ENCODE data around the gene RPL4. TPM values are rescaled to one million over a fixed set of nuclear protein-coding genes. Genes with fewer than 3 reads are reported as not detected.
A peak's percentile ranks its signal among the peaks of the same experiment; 100 is the strongest.

Gene RPL4
- total RNA-seq, 1 donor from 2014 or later = 2,957 TPM

GRCh38 chr15:66489179-66489791, 15.4 kb downstream of the RPL4 start:
- no peak overlapping the region for H3K4me3 ChIP-seq (ENCODE audit: low read depth, low read length)
- no peak for TF ChIP-seq CTCF (conservative IDR thresholded peaks at IDR 0.05; ENCODE audit: low read depth, low read length)

GRCh38 chr15:66488525-66488924, 16.1 kb downstream of the RPL4 start:
- no peak for DNase-seq (ENCODE audit: low read depth)
- TF ChIP-seq CTCF (conservative IDR thresholded peaks at IDR 0.05; ENCODE audit: low read depth, low read length) = no peak

More at GRCh38 chr15:66489179-66489791, 15.4 kb downstream of the RPL4 start:
- DNase-seq (ENCODE audit: low read depth) = no peak

GRCh38 chr15:66486887-66487286, 17.8 kb downstream of the RPL4 start:
- DNase-seq (ENCODE audit: low read depth) = no peak
- no peak for TF ChIP-seq CTCF (conservative IDR thresholded peaks at IDR 0.05; ENCODE audit: low read depth, low read length)
- H3K4me3 ChIP-seq (ENCODE audit: low read depth, low read length) = no peak overlapping the region

More at GRCh38 chr15:66488525-66488924, 16.1 kb downstream of the RPL4 start:
- no peak overlapping the region for H3K4me3 ChIP-seq (ENCODE audit: low read depth, low read length)

GRCh38 chr15:66484539-66485112, 20.0 kb downstream of the RPL4 start:
- no peak for DNase-seq (ENCODE audit: low read depth)
- no peak overlapping the region for H3K4me3 ChIP-seq (ENCODE audit: low read depth, low read length)
- TF ChIP-seq CTCF (conservative IDR thresholded peaks at IDR 0.05; ENCODE audit: low read depth, low read length) = no peak

- peak; percentile 64 for DNase-seq (ENCODE audit: low read depth)
- no peak overlapping the region for H3K4me3 ChIP-seq (ENCODE audit: low read depth, low read length)
- no peak for TF ChIP-seq CTCF (conservative IDR thresholded peaks at IDR 0.05; ENCODE audit: low read depth, low read length)
Measured at GRCh38 chr15:66483131-66483566, 21.5 kb downstream of the RPL4 start.

GRCh38 chr15:66482539-66482938, 22.1 kb downstream of the RPL4 start:
- no peak overlapping the region for H3K4me3 ChIP-seq (ENCODE audit: low read depth, low read length)
- no peak for DNase-seq (ENCODE audit: low read depth)
- no peak for TF ChIP-seq CTCF (conservative IDR thresholded peaks at IDR 0.05; ENCODE audit: low read depth, low read length)

Measured in epithelial cell of proximal tubule (primary cell).